GM13976 (cell line): Measurements from ENCODE around the gene SLC23A2.

Experiments used
- DNase-seq: peaks from one replicate; pipeline ENCODE4 v3.0.0; 2012; ENCODE audit warnings: low spot score
- CTCF ChIP-seq: IDR thresholded peaks from 2 replicates; pipeline ENCODE4 v1.5.1; 2012; ENCODE audit warnings: borderline replicate concordance, mild to moderate bottlenecking; ENCODE audit not compliant: insufficient read depth; ENCODE audit errors: extremely low read depth, missing control alignments, control extremely low read depth
- in situ Hi-C: fragments of 300-500 bp; cut with MboI; formaldehyde crosslinking; loops from one replicate; pipeline ENCODE4 v1.12.0; 2022; ENCODE audit warnings: low sequenced_read_pairs, mixed read lengths, inconsistent platforms; ENCODE audit not compliant: unreplicated experiment

The SLC23A2 gene

GRCh38 chr20:4889446-4889845, 111.9 kb downstream of the SLC23A2 start:
- DNase-seq: no peak
- in situ Hi-C loops: no loop called here
- no peak for TF ChIP-seq CTCF

- TF ChIP-seq CTCF: no peak
- in situ Hi-C loops: no loop called here
- DNase-seq: no peak
Measured at GRCh38 chr20:4887586-4887985, 113.7 kb downstream of the SLC23A2 start.

GRCh38 chr20:4886771-4887527, 114.4 kb downstream of the SLC23A2 start:
- no peak for TF ChIP-seq CTCF
- DNase-seq: no peak
- in situ Hi-C loops: no loop called here

GRCh38 chr20:4885877-4886276, 115.4 kb downstream of the SLC23A2 start:
- DNase-seq: no peak
- in situ Hi-C loops: no loop called here
- TF ChIP-seq CTCF: no peak

- no peak for DNase-seq
- in situ Hi-C loops: no loop called here
- TF ChIP-seq CTCF: no peak
Measured at GRCh38 chr20:4883546-4883945, 117.8 kb downstream of the SLC23A2 start.

- in situ Hi-C loops: no loop called here
- no peak for DNase-seq
- no peak for TF ChIP-seq CTCF
Measured at GRCh38 chr20:4883051-4883450, 118.3 kb downstream of the SLC23A2 start.

- no peak for DNase-seq
- no peak for TF ChIP-seq CTCF
- in situ Hi-C loops: no loop called here
Measured at GRCh38 chr20:4881006-4881730, 120.1 kb downstream of the SLC23A2 start.
